ENCODE measurements around the gene TJAP1.
"Not testable (repeated sequence)": the region's sequence is repeated elsewhere in the genome, so short reads cannot be mapped to it uniquely, and the experiment has no call there.

TJAP1 gene

DNA sequence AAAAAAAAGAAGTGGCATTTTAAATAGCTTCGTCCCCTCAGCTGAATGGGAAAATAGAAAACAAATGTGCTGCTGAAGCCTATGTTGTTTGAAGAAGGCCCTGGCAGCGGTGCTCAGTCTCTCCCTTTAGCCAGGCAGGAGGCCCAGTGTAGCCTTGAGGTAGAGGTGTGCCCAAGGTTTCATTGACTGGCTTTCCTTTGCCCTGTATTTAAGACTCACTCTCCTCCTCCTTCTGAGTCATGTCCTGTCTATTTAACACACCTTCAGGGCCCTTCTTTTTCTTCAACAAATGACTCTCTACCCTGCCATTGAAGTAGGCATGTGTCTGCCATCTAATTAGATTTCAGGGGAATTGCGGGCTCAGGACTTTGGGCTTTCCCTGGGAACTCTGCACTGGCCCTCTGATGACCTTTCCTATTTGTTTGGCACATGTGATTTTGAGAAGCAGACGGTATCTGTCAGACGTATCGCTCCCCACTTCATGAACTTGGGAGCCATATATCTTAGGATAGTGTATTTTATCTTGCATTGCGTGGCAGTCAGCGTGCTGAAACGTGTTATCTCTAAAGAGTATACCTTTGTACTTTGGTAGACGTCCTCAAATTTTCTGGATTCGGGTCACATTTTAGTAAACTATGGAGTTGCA, 4.3 kb downstream of the TJAP1 start:
- no peak for DNase-seq

DNA sequence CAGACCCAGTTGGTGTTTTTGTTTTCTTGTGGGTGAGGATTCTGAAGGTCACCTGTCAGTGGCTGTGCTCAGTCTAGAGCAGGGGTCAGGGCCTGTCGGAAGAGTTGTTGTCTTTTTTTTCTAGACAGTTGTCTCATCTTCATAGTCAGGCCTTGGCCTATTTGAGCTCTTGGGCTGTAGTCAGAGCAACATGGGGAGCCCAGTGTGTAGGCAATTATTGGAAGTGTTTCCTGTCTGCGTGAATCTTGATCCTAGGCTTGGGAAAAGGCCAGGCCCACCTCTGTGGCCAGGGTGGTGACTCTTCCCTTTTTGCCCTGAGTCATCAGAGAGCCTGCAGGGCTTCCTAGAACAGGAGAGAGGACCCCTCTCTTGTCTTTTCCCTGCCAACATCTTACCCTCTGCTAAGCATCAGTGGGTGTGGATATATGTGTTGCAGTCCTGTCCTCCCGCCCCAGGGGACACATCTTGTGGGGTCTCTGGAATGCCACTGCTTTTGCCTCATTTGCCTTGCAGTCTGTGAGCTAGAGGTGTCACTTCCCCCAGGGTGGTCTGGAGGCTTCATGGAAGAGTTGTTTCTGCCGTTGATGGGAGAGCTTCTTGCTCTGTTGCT, 11.4 kb downstream of the TJAP1 start:
- DNase-seq: no peak

- peak; percentile 95 for DNase-seq
Measured at GRCh38 chr6:43489277-43490072, 12.1 kb downstream of the TJAP1 start.

DNA sequence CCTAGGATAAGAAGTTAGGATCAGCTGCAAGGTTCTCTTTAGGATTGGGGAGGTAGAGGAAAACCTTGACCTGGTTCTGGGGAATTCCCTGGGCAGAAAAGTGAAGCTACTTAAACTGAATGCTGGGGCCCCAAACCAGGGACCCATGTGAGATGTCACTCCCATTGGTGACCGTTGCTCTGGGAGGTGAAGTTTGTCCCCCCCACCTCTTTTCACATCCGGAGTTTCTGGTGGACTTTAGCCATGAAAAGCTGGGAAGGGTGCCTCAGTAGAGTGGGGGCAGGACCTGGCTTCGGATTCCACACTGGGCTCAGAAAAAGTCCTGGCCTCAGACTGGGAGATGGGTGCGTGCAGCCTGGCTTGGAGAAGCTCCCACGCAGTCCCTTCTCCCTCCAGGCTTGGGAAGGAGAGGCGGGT, 13.2 kb downstream of the TJAP1 start:
- no peak for DNase-seq

DNA sequence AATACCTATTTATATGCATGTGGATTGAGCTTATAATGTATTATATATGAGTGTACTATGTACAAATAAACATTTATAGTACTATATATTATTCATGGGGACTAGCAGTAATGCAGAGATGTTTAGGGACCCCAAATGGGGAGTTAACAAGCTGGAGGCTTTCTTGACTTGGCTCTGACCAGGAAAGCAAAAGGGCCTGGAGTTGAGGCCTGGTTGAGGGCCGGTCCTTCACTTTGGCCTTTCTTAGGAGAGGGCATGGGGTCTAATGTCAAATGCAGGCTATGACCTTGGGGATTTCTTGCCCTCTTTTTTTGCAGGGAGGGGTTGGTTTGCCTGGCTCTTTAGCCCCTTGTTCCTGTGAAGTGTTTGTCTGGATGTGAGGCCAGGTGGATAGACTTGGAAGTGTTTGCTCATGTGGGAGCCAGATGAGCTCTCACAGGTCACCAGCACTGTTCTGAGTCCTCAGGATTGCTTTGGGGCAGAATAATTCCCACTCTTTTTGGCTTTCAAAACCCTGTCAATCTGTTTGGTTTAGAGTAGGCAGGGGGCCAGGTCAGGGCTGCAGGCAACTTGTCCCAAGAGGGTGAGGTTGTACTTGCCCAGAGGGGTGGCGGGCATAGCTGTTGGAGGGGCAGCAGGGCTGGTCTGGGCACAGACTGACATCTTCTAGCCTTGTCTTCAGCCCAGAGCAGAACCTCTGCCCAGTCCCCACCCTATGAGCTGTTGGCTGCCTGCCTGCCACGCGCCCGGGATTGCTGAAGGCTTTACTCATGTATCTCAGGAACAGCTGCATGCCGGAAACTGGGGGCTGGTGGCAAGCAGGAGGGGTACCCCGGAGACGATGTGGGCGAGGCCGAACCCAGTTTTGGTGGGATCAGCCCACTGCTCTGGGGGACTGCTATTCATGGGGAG, 14.6 kb downstream of the TJAP1 start:
- peak; percentile 92 for DNase-seq

GRCh38 chr6:43492673-43493072, 15.3 kb downstream of the TJAP1 start:
- DNase-seq: peak; percentile 52

DNA sequence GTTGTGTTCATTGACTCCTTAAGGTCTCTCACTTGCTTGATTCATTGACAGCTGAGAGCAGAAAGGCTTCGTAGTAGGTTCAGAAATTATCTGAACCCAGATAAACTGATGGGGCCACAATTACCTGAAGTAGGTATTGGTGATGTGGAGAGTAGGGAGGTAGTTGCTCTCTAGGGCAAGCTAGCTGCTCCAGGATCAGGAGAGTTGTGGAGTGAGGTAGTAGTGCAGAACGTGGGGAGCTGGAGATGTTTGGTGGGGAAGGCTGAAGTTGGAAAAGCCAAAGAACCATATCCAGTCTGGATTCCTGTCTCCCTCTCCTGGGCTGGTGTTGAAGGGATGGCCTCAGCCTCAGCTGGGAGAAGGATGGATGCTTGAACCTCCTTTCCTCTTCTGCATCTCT, 15.9 kb downstream of the TJAP1 start:
- DNase-seq: no peak

GRCh38 chr6:43493833-43494232, 16.5 kb downstream of the TJAP1 start:
- DNase-seq: peak; percentile 27

GRCh38 chr6:43494321-43494720, 17.0 kb downstream of the TJAP1 start:
- no peak for DNase-seq

DNA sequence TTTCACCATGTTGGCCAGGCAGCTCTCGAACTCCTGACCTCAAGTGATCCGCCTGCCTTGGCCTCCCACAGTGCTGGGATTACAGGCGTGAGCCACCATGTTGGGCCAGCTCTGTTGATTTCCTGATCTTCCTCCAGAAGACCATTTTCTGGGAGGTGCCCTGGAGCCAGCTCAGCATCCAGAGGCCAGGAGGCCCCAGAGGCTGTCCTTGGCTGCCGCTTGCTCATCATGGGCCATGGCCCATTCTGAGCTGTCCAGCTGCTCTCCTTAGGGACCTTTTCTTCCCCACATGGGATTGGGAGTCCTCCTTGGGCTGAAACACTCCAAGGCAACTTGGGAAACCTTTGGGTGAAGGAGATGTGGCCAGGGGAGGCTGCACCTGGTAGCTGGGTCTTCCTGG, 17.4 kb downstream of the TJAP1 start:
- no peak for DNase-seq

DNA sequence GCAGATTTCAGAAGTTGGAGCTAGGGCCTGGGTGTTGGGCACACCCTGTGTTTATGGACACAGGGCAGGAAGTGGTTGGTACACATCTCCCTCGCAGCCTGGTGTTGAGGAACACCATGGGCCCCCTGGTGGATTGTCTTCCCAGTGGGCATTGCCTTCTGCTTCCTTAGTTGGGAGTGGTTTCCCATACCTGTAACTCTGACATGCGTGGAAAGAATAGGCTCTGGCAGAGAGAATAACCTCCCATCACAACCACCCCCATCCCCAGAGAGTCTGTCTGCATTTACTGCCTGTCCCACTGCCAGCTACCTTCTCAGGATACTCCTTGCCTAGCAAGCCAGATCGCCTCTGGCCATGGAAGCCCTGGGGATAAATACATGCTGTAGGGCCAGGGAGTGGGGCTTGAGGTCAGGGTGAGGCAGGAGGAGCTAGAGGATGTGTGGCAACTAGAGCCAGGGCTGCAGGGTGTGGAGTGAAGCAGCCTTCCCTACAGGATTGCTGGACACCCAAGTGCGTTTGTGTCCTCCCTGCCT, 18.1 kb downstream of the TJAP1 start:
- no peak for DNase-seq

DNA sequence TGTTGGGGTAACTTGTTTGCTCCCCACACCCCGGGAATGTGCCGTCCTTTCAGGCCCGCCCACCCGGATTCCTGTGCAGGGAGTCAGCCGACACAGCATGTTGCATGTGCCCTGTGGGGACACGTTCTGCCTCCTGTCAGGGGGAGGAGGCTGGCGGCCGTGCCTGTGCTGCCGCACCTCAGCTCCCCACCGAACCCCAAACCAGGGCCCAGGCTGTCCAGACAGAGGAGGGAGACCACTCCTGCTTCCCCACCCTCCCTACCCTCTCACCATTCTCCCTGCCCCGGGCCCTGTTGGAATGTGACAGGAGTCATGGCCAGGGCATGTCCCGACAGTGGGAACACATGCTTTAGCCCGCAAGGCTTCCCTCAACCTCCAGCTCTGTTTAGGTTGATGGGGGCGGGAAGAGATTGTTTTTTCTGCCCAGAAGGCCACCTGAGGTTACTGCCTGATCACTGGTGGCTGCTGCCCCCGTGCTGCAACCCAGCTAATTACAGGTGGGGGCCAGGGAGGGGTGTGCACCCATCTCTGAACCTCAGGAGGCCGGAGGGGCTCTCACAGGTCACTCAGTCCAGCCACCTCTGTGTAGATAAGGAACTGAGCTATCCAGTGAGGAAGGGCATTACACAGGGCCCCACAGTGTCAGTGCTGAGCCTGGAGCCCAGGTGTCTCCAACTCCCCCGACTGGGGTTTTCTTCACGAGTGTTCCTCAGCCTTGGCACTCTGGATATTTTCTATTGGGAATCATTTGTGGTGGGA, 19.2 kb downstream of the TJAP1 start:
- no peak for DNase-seq

- DNase-seq: no peak
Measured at GRCh38 chr6:43497129-43497396, 19.7 kb downstream of the TJAP1 start.

DNA sequence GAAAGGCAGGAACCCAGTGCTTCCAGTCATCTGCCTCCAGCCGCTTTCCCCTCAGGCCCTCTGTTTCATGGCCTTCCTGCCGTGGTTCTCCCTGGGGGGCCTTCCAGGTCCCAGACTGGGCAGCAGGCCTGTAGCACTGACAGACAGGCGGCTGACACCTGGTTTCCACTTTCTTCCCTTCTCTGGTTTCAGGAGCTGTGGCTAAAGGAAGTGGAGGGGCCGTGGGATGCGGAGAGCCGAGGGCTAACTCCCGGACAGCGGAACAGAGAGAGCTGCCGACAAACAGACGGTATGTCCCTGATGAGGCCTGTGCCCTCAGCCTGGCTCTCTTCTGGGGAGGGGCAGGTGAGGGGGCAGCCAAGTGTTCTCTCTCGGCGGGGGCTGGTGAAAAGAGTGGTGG, 20.3 kb downstream of the TJAP1 start:
- DNase-seq: no peak

- not testable (repeated sequence) for DNase-seq
Measured at GRCh38 chr6:43498291-43498690, 20.9 kb downstream of the TJAP1 start.

DNA sequence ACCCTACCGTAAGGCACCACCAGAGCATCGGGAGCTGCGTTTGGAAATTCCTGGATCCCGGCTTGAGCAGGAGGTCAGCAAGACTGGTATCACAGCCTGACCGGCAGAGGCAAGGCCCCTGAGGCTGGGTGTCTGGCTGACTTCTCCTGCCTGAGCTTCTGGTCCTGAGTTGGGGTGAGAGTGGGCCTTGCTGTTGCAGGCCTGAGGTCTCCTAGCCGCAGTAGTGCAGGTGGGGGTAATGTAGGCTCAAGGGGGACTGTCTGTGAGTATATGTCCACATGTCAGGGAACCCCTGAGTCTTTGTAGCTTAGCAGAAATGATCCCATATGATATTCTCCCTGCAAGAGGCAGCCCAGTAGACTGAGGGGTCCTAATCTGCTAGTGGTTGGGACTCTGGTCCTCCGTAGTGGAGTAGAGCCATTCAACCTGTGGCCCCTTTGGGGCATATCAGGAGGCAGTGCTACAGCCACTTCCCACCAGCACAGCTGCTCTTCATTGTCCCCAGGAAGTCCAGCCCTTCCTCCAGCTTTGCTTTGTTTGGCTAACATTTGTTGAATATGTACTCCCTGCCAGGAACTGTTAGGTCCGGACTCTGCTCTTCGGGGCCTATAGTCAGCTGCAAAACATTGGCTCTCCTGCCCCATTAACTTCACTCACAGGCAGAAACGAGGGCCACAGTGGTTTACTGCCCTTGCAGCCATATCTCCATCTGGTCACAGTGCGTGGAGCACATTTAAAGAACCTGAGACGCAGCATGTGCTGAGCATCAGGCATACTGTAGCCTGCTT, 21.9 kb downstream of the TJAP1 start:
- DNase-seq: no peak

DNA sequence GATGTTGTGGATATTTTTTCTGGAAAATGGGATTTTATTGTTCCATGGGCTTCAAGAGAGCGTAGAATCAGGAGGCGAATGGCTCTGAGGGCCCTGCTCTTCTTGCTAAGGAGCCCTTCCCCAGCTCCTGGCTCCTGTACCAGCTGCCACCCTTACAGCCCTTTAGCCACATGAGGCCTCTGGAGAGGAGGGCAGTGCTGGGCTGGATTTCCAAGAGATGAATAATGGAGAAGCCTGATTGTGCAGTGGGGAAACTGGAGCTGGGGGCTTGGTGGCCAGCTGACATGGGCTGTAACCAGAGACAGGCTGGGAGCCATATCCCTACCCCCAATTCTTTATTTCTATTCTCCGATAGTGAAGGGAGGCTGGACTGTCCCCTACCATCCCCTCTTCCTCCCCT, 23.6 kb downstream of the TJAP1 start:
- DNase-seq: no peak

GRCh38 chr6:43502666-43503065, 25.3 kb downstream of the TJAP1 start:
- DNase-seq: no peak

DNA sequence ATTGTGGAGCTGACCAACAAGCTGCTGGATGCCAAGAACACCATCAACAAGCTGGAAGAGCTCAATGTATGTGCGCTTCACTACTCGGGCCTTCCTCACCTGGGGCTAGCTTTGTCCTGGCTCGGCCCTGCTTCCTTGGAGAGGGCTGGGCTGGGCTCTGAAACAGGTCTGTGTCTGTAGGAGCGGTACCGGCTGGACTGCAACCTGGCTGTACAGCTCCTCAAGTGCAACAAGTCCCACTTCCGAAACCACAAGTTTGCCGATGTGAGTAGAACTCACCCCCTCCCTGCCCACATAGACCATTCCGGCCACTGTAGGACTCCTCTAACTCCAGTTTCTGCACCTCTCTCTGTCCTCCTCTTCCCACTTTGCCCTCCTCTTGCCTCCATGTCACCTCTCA, 26.1 kb downstream of the TJAP1 start:
- no peak for DNase-seq

DNA sequence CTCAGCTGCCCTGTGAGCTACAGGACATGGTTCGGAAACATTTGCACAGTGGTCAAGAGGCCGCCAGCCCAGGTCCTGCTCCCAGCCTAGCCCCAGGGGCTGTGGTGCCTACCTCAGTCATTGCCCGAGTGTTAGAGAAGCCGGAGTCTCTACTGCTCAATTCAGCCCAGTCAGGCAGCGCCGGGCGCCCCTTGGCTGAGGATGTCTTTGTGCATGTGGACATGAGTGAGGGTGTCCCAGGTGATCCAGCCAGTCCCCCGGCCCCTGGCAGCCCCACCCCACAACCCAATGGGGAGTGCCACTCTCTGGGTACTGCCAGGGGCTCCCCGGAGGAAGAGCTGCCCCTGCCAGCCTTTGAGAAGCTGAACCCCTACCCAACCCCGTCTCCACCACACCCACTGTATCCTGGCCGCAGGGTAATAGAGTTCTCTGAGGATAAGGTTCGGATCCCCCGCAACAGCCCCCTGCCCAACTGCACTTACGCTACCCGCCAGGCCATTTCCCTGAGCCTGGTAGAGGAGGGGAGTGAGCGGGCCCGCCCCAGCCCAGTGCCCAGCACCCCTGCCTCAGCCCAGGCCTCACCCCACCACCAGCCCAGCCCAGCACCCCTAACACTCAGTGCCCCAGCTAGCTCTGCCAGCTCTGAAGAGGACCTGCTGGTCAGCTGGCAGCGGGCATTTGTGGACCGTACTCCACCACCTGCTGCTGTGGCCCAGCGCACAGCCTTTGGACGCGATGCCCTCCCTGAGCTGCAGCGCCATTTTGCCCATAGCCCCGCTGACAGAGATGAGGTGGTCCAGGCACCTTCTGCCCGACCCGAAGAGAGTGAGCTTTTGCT, 27.6 kb downstream of the TJAP1 start:
- no peak for DNase-seq

GRCh38 chr6:43505718-43506117, 28.3 kb downstream of the TJAP1 start:
- DNase-seq: no peak
